GM18502 (cell line): ENCODE measurements around the gene PPEF2.

Source experiments
- ATAC-seq: cut with Tn5 transposase; IDR thresholded peaks from one replicate; pipeline ENCODE4 v1.9.1; 2021; ENCODE audit warnings: mild to moderate bottlenecking; ENCODE audit not compliant: unreplicated experiment, poor library complexity

Gene PPEF2

GRCh38 chr4:75841641-75842520 lies 60.4 kb downstream of the PPEF2 start:
- ATAC-seq, result no peak

GRCh38 chr4:75834772-75835154 lies 67.5 kb downstream of the PPEF2 start:
- ATAC-seq, result no peak

- ATAC-seq, result no peak
These were observed 68.0 kb downstream of the PPEF2 start for GRCh38 chr4:75834095-75834771.

GRCh38 chr4:75831856-75832405 lies 70.3 kb downstream of the PPEF2 start:
- no peak for ATAC-seq

- no peak for ATAC-seq
These were observed 71.3 kb downstream of the PPEF2 start for GRCh38 chr4:75830906-75831305.

GRCh38 chr4:75823812-75824211 lies 78.4 kb downstream of the PPEF2 start:
- ATAC-seq, result no peak

GRCh38 chr4:75822416-75822815 lies 79.8 kb downstream of the PPEF2 start:
- no peak for ATAC-seq

GRCh38 chr4:75821966-75822365 lies 80.3 kb downstream of the PPEF2 start:
- no peak for ATAC-seq

GRCh38 chr4:75821216-75821615 lies 81.0 kb downstream of the PPEF2 start:
- no peak for ATAC-seq

GRCh38 chr4:75820676-75821075 lies 81.6 kb downstream of the PPEF2 start:
- no peak for ATAC-seq

- ATAC-seq, result no peak
These were observed 82.1 kb downstream of the PPEF2 start for GRCh38 chr4:75820197-75820596.

- ATAC-seq, result no peak
These were observed 83.1 kb downstream of the PPEF2 start for GRCh38 chr4:75819121-75819520.

GRCh38 chr4:75817901-75818300 lies 84.4 kb downstream of the PPEF2 start:
- ATAC-seq, result no peak
